ENCODE measurements around the gene GMDS.

The GMDS gene

DNA sequence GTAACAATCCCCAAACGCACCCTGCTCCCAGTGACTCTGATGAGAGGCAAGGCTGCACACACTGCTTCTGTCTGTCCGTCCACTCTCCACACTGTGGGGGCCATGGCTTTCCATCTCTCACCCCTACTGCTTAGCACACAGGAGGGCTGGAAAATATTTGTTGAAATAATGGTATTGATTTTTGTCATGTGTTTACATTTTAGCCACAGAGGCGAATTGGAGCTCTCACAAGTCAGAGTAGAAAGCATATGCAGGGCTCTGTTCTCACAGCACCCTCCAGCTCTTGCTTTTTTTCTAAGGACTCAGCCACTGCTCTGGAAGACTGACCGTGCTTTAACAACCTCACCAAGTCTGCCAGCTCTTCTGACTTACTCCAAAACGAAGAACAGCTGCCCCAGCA lies 273.8 kb downstream of the GMDS start:
- DNase-seq, result no peak

DNA sequence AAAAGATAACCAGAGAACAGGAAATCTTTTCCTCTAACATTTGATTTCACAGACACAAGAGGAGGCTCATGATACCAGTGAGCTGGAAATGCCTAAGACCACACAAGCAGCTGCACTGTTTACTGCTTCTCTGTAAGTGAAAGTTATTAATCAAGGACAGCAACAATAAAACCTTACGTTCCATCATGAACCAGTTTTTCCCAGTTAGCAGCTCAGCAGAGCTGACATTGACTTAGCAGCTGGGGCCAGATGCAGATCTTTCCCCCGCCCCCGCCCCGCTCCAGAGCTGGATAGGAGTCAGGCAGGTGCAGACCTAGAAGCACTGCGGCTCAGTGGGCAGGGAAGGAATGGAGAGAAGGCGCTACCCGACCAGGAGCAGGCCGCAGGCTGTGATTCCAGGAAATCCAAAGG lies 275.2 kb downstream of the GMDS start:
- DNase-seq, result no peak

DNA sequence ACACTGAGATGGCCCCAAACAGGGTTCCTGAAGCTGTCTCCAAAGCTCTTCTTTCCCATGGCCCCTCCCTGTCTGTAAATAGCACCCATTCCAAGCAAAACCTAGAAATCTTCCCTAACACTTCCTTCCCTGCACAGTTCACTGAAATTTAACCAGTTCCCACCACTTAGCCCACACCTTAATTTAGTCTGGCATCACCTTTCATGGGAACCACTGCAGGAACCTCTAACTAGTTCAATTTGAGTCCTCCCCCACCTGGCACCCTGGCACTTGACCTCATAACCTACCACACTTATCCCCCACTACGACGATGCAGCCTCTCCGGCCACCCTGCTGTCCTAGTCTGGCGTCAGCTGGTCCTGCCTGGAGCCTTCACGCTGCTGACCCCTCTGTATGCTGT lies 278.7 kb downstream of the GMDS start:
- DNase-seq, result no peak

DNA sequence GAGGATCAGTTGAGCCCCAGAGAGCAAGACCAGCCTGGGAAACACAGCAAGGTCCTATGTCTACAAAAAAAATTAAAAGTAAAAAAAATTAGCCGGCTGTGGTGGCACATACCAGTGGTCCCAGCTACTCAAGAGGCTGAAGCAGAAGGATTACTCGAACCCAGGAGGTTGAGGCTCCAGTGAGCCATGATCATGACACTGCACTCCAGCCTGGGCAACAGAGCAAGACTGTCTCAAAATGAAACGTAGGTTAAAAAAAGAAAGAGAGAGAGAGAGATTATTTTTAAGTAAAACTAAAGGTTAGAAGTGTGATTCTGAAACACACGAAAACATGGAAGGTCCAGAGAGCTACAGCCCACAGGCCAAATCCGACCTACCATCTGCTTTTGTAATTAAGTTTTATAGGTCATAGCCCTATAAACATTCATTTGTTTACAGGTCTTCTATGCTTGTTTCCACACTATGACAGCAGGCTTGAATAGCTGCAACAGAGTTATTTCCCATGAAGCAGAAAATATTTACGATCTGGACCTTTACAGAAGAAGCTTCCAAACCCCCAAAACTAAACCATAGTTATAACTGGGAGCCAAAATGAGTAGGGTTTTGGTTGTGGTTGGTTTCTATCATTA lies 279.7 kb downstream of the GMDS start:
- DNase-seq, result no peak

DNA sequence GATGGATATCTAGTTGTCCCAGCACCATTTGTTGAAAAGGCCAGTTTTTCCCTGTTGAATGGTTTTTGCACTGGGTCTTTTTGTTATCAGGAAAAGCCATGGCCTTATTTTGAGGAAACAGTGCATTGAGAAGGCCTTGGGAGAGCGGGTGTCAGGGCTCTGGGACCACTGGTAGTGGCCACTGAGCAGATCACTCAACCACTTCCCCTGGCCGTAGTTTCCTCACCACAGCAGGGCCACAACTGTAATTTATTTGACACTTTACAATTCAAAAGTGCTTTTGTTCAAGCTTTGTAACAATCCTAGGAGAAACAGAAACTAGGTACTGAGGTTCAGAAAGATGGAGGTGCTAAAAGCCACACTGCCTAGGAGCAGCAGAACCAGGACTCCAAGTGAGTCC lies 281.8 kb downstream of the GMDS start:
- peak; percentile 61 for DNase-seq

DNA sequence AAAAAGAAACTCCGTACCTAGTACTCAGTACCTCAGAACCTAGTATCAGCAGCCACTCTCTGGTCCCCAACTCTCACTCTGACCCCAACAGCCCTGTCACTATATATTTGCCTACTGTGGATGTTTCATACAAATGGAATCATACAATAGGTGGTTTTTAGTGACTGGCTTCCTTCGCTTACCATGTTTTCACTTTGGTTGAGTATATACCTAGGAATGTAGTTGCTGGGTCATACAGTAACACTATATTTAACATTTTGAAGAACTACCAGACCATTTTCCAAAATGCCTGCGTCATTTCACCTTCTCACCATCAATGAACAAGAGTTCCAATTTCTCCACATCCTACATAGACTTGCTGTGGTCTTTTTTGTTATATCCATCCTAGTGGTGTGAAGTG lies 283.2 kb downstream of the GMDS start:
- DNase-seq, result no peak

DNA sequence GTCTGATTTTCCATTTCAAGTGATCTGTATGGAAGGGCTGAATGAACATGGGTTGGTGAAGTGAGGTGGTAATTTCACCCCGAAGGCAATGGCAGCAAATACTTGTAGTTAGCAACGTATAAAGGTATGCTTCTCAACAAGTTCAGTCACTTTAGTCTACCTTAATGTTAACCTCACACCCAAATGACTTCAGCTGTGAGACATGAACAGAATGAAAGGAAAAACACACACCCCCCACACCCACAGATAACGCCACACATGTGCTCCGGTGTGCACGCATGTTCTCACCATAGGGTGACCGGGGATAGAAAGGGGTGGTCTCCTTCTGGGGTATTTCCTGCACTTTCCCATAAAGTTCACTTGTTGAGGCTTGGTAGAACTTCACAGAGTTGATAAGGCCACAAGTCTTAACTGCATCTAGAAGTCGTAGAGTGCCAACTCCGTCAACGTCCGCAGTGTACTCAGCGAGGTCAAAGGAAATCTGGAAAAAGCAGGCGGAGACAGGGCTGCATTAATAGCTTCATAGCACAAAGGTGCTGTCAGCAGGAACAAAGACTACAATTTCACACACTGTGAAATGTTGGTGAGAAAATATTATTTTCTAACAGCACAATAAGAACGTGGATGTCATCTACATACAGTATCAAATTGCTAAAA lies 284.8 kb downstream of the GMDS start:
- no peak for DNase-seq

DNA sequence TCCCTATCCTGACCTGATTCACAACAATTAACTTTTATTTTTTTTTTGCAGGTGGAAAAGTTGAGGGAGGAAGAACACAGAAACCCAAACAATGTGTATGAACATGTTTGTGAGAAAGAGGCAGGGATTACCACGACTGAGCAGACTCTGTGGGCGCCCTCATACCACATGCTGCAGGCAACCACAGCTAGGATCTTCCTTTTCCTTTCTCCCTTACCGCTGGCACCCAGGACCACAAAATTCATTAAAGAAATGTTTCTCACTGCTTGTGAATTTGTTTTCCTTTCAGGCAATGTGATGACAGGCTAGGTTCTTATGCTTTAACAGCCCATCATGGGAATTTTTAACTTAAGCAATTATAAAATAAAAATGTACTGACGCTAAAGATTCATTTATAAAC lies 287.1 kb downstream of the GMDS start:
- DNase-seq, result no peak

DNA sequence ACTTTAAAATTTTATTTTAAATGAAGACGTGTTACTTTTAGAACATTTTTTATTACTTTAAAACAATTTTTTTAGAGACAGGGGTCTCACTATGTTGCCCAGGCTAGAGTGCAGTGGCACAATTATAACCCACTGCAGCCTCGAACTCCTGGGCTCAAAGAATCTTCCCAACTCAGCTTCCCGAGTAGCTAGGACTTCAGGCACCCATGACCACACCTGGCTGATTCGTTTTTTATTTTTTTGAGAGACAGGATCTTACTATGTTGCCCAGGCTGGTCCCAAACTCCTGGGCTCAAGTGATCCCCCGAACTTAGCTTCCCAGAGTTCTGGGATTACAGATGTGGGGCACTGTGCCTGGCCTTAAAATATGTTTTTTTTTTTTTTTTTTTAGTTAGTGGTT lies 287.7 kb downstream of the GMDS start:
- DNase-seq, result no peak

DNA sequence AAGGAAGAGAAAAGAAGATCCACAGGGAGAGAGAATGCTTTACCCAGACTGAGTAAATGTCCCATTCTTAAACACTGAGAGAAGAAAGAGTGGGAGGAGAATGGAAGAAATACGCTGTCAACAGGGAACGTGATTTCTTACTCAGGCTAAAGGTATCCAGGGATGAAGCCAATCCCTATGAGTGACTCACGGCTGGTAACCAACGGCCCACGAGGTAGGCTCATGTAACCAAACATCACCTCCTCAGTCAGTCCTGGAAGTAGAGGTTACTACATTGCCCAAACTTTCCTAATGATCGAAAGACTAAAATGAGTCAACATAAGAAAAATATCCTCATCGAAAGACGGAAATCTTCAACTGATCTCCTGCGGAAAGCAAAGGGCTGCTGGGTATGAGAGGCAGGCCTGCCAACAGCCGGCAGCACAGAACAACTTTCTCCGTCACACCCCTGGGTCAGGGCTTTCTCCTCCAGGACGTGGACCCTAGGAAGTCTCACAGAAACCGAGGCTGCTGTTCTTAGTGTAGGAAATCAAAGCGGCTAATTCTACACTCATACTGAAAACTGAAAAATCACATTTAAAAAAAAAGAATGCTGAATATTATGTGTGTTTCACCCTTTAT lies 292.6 kb downstream of the GMDS start:
- no peak for DNase-seq

DNA sequence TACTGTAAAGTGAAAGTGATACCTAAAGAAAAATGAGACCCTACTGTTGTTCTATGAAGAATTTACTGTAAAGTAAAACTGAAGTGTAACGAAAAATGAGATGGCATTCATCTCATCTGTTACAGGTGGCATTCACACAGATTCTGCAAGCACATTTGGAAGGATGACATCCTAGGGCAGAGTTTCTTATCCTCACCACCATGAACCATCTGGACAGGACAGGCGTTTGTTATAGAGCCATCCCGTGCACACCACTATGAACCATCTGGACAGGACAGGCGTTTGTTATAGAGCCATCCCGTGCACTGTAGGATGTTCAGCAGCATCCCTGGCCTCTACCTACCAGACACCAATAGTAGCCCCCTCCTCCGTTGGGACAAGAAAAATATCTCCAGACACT lies 294.8 kb downstream of the GMDS start:
- DNase-seq, result no peak

DNA sequence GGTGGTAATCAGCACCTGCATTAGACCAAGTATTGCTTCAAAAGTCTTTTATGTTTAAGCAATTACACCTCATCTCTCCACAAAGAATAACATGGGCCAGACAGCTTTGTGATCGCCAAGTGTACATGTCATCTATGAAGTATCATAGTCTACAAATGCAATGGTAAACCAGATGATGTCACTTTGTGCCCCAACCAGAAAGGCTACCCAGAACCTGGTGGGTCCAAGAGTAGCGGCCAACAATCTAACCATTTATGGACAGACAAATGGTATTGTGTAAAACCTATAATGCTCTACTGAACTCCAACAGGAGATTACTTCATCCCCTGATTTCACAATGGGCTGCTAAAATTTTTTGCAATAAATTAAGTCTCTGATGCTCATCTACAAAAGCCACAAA lies 295.9 kb downstream of the GMDS start:
- peak; percentile 75 for DNase-seq

DNA sequence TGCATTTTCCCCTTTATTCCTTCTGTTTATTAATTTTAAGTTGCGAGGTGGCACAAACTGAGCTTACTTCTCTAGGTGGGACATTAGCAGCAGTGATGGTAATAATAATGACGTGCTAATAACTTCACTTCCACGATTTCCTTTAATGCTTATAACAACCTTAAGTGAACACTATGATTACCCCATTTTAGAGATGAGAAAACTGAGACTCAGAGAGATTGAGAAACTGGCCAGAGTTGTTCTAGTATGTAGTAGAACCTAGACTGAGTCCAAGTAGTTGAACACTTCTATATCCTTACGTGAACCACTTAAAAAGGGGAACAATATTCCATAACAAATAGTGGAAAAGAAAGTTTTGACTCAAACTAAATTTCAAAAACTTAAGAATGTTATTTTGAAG lies 297.5 kb downstream of the GMDS start:
- DNase-seq, result no peak

DNA sequence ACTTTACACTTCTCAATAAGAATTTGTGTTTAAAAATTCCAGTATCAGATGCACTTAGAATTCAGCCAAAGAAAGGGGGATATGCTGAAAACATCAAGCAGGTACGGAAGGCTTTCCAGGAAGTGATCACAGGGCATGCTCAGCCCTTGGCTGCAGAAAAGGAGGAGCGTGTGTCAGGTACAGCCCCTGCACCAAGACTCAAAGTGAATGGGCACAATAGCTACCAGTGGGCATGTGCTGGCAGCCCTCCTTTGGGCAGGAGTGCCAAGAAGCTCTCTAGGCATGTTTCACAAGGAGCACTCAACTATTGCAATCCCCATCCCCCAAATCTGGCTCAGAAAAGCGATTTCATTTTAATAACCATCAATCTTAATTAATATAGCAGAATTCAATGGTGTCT lies 298.8 kb downstream of the GMDS start:
- no peak for DNase-seq

DNA sequence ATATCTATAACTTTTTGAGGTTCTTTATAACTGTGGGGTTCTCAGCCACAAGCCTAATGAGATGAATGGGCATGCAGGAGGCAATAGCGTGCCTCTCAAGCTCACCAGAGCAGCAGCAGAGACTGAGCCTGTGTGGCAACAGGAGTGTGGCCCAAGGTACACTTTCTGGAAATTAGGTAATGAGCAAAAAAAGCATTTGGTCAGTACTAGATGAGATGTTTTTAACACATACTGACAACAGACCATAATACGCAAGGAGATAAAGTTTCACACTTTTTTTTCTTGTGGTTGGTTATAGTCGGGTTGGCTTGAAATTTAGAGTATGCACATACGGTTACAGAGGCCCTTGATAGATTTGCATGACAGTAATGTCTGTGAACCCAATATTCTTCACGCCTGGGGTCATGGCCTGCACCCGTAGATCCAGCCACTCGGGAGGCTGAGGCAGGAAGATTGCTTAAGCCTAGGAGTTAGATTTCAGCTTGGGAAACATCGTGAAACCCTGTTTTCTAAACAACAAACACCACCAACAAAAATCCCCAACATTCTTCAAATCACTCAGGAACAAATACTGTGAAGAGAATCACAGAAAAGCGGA lies 300.1 kb downstream of the GMDS start:
- no peak for DNase-seq

DNA sequence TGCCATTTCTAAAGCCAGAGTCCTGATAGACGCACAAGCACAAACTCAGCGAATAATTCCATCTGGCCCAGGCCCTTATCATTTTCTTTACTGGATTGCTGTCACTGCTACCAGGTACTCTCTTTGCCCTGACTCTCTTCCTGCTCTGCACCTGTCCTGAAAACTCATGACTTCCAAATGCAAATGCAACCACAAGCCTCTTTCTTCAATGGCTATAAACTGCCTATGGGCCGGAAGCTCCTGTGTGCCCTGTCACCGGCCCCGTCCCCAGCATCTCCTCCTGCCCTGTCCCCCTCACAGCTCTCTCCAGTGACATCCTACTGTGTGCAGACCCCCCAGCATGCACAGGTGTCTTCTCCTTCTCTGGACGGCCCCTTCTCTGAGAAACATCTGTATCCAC lies 302.6 kb downstream of the GMDS start:
- no peak for DNase-seq

DNA sequence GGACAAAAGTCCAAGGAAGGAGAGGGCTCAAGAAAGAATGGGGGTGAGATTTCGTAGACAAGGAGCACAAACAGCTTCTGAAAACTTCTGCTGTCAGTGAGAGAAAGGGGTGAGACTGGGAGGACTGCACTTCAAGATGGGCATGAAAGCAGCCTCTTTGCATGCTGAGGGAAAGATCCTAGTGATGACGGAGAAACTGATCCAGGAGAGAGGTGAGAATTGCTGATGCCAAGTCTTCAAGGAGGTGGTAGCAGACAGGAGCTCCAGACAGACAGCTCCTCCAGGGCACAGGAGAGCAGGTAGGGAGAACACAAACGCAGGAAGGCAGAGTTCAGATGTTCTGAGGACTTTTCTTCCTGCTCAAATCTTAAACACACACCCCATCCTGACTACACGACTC lies 303.9 kb downstream of the GMDS start:
- DNase-seq, result no peak

DNA sequence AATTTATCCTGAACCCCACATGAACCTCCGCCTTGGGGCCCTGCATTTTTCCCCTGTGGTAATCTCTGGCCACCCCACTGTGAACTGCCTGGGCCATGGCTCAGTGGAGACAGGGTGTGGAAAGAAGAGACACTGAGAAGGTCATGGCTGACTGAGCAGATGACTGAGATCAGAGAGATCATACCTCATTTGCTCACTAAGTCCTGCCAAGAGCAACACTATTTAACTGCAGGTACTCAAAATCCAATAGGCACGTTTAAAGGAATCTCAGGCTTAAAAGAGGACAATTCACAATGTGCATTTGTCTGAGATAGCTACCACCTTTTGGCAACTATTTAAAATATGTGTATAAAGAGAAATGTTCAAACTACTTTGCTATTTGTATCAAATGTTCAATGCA lies 305.0 kb downstream of the GMDS start:
- no peak for DNase-seq

DNA sequence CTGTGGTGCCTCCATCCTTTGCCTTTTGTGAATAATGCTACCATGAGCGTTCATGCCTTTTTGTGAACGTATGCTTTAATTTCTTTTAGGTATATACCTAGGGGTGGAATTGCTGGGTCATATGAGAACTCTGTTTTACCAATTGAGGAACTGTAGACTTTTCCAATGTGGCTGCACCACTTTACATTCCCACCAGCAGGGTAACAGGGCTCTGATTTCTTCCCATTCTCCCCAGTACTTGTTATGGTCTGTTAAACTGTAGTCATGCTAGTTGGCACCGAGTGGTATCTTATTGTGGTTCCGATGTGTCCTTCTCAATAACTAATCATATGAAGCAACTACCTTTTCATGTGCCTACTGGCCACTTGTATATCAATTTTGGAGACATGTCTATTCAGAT lies 312.1 kb downstream of the GMDS start:
- DNase-seq, result no peak

DNA sequence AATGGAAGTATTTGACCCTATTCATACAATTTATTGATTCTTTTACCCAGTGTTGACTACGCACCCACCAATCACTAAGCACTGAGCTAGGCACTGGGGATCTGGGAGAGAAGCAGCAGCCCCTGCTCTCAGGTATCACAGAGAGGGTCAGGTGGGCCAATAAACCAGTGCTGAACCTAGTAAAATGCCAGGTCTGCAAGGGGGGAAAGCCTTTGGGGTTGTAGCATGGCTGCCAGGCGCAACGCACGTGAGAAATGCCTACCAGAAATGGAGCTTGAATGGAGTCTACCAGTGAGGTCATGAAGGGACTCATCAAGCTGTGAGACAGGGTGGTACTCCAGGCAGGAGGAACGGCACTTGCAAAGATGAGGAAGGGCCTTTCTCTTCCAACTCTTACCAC lies 313.6 kb downstream of the GMDS start:
- DNase-seq, result no peak

DNA sequence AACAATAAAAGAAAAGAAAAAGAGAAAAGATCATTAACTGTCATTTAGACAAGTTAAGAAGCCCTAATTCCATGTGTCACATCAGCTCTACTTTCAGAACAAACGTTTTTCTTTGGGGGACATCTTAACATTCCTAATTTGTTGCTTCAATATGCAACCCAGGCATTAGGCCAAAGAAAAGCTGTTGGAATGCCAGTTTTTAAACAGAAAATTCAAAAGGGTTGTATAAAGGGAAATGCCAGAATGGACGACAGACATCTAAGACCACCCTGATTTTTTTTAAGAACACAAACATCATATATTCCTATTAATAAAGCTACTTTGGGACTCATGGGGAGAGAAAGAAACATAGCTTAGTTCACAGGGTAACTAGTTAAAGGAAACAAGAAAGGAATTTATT lies 315.0 kb downstream of the GMDS start:
- no peak for DNase-seq

DNA sequence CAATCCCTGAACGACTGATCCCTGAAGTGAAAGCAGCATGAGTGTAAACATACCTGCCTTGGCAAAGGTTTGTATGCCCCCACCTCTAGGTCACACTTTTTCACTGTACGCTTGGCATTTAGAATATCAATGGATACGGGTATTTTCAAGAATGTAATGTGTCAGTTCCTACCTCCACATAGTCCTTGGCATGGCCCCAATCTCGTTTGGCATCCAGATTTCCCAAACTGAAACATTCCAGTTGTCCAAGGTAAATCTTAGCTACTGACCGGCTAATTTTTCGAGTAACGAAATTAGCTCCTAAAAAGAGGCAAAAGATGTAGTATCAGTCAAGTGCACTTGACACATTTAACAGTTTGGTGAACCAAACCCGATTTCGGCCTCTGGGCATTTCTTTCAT lies 315.5 kb downstream of the GMDS start:
- no peak for DNase-seq

DNA sequence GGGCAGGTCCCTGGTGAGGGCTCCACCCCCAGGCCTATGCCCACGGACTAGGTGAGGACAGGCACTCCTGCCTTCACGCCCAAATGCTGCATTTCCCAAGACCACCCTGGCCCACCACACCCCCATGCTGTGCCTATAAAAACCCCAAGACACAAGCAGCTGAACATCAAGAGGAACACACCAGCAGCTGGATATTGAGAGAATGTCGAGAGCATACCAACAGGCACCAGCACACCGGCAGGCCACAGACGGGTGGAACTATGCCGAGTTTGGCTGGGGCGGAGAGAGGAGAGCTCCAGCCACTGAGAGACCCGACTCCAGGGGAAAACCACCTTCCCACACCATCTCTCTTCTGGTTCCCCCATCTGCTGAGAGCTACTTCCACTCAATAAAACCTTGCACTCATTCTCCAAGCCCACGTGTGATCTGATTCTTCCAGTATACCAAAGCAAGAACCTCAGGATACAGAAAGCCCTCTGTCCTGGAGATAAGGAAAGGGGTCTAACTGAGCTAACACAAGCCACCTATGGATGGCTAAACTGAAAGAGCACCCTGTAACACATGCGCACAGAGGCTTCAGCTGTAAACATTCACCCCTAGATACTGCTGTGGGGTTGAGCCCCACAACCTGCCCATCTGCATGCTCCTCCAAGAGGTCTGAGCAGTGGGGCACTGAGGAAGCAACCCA lies 319.5 kb downstream of the GMDS start:
- DNase-seq, result no peak

DNA sequence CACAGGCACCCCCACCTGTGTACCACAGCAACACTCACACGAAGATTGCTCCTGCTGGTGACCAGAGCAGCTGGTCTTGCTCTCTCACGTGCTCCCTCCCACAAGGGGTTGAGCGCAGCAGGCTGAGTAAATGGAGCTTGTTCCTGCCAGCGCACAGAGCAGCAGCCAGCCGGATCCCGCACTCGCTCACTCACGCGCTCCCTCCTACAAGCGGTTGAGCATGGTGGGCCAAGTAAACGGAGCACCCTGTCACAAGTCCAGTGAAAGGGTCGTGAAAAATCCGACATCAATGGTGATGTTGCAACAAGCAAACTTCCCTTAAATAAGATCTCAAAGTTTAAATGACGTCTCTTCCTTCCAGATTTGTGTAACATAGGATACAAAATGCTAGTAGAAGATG lies 322.0 kb downstream of the GMDS start:
- DNase-seq, result no peak
